AG20443 (cell line): ENCODE data around the gene URAD.

Source experiments
- DNase-seq: peaks from one replicate; pipeline ENCODE4 v3.0.0; 2012; ENCODE audit warnings: low spot score, mixed read lengths

The URAD gene

DNA sequence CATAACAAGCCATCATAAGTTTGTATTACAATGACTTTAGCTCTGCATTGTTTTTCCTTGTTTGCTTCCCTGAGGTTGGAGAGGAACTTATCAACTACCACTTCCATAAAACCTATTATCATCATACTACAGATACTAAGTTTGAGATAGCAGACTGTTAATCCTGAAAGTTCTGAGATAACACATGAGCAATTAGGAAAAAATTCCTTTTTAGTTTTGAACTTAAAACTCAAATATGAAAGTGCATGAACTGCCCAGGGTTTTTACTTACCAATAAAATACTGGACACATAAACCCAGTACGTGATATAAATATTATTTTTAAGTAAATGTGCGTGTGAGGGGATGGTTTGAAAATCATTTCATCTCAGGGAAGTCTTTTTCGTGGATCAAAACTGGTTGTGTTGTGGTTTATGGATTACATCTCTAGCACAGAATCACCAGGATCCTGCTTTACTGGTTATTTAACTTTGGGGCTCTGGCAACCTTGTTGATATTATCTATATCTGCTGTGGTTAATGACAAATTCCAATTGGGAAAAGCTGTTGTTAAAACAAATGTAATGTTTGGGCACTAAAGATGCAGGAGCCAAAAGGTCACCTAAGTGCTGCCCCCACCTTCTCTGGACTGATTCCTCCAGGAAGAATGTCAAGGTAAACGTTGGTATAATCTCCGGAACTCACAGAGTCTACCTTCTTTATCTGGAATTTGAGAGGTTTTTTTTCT lies 31.8 kb downstream of the URAD start:
- DNase-seq, result no peak

DNA sequence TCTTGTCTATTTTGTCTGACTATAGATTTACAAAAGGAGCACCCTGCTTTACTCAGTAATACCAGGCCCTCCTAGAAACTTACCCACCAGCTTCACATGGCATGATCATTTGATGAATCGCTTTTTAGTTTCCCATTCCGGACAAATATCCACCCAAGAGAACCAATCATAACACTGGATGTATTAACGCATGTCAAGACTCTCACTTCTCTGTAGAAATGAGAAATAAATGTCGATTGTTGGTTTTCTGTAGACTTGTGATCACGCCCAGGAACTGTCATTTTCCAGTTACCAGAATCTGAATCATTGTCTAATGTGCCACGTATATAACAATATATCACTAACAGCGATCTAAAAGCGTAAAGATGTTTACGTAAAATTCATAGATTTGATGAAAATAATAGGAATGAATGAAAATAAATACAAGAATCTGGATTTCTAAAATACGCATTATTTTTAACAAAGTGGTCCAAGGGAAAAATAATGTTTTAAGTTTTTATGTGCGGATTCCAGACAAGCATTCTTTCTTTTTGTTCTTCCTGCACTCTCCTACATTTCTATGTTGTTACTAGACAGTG lies 33.4 kb downstream of the URAD start:
- DNase-seq, result no peak

DNA sequence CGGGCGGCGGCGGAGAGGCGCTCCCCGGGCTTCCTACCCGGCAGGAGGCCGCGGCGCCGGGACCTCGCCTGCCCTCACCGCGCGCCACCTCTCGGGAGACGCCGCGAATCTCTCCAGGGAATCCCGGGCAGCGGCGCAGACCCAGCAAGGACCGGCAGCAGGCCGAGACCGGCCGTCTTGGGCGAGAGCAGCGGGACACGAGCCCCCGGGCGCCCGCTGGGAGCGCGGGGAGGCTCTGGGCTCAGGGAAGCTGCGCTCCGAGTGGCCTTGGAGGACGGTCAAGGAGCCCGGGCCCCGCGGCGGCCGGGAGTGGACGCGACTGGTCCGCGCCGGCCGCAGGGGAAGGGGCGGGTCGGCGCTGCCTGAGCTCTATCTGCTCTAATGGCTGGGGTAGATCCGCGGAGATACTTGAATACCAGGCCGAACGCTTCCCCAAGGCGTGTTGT lies 34.1 kb downstream of the URAD start:
- no peak for DNase-seq

DNA sequence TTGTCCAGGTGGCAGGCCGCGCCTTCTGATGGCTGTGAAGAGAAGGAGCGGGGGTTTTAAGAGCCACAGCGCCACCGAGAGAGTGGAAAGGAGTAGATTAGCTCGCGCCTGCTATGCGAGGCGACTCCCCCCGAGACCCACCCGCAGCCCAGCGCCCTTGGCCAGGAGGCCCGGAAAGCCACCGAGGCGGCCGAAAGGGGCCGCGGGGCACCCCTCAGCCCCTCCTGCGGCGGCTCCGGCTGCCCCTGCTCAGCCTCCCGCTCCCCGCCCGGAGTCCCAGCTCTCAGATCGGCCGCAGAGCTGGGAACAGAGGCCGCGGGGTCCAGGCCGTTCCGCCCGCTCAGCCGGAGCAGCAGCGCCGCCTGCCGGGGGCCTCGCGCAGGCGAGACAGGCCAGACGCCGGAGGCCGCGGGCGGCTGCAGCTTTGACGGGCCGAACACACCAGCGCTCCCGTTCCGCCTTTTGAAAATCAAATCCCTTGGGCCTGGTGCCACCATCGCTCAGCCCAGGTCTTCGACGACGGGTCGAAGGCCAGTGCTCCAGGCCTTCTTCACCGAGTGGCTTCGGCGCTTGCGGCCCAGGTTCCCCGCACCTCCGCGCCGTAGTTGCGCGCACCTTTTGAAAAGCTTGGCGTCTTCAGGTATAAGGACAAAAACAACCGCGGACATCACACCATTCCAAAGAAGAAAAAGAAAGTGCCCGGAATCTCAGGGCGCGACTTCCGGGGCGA lies 34.7 kb downstream of the URAD start:
- DNase-seq, result peak; percentile 95

DNA sequence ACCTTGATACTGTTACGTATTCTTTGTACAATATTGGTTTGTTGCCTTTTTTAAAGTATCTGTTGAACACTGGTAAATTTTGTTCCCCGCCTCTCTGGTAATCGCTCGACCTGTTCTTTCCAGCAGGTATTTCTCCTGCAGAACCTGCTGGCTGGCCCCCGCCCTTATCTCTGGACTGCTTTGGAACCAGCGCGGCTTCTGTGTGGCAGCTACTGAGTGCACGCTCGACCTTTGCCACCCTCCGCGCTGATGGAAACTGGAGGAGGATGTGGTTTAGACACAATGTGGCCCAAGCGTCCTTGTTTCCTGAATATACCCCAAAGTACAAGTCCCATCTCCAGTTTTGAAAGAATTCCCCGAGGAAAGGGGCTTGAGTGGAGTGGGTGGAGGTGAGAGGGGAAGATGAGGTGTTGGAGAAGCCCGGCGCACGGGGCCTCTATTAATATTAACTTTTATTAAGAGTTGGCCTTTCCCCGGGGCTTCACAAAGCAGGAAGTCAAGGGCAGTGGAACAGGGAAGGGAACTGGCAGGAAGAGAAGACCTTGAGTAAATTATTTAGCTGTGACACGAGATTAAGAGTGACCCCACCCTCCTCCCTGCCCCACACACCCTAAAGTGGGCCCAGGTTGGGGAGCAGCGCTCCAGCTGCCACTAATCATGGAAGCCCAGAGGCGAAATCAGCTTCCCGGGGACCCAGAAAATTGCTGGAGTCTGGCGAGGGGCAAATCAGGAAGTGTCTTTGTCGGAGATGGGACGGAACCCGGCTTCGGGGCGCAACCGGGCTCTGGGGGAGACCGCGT lies 35.4 kb downstream of the URAD start:
- no peak for DNase-seq

DNA sequence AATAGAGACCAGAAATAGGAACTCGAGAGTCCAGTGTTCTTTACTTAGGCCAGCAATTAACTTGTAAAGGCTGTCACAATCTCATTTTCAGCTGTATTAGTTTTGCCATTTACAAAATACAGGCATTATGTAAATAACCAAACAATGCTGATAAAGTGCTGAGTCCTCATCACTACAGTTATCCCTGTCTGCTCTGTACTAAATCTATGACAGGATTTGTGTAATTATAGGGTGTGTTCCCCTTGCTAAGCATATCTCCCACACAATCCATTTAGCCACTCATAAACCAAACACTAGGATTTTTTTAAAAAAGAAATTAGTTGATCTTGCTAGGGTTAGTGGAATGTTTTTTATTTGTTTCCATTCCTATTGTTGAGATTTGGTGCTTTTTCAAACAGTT lies 45.5 kb downstream of the URAD start:
- no peak for DNase-seq

DNA sequence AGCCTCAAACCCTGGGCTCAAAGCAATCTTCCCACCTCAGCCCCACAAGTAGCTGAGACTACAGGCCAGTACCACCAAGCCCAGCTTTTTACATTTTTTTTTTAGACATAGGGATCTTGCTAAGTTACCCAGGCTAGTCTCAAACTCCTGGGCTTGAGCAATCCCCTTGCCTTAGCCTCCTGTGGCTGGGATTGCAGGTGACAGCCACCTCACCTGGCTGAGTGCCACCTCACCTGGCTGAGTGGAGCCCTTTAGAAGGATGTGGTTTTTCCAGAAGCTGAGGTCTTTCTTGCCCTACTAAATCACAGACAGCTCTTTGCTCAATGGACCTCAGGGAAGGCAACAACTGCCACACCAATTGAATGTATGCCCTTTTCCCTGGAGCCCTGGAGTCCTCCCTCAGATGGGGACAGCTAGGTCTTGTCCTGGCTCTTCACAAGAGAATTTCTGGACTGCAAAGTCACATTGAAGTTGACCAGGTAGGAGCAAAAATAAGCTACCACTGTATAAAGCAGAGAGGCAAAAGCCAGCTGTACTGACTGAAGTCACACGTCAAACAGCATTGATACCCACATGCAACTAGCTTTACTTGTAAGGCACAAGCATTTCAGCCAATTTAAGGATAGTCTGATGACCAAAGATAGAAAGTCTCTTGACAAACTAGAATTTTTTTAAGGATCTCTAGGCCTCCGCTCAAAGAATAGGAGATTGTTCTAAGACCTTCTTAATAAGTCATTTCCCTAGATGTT lies 54.7 kb downstream of the URAD start:
- no peak for DNase-seq

DNA sequence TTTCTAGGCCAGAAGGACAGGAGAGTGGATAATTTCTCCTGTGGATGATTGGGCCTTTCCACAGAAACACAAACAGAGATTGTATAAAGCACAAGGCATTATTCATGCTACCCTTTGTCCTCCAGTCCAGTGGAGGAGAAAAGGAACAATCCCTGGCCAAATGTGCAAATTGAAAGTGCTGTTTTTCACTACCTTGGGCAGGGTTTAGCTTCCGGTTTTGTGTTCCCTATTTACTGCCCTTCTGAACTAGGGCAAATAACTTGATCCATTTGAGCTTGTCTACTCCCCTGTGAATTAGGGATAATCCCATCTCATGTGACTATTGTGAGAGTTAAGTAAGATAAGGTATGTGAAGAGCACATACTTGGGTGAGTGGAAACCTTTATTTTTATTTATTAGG lies 55.4 kb downstream of the URAD start:
- no peak for DNase-seq

DNA sequence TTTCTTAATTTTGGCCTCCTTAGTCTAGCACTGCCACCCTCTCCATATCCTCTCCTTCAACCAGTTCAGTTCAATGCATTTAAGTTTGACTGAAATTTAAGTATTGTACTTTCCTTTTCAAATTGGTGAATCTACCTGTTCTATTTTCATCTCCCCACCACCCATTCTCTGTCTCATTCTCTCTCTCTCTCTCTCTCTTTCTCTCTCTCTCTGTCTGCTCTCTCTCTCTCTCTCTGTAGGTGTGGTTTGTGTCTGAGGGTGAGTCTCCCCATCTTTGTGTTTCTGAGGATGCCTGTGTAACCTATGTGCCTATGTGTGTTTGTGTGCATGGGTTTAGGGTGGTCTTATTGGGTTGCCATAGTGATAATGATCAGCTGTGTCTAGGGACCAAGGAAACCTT lies 58.6 kb downstream of the URAD start:
- no peak for DNase-seq

DNA sequence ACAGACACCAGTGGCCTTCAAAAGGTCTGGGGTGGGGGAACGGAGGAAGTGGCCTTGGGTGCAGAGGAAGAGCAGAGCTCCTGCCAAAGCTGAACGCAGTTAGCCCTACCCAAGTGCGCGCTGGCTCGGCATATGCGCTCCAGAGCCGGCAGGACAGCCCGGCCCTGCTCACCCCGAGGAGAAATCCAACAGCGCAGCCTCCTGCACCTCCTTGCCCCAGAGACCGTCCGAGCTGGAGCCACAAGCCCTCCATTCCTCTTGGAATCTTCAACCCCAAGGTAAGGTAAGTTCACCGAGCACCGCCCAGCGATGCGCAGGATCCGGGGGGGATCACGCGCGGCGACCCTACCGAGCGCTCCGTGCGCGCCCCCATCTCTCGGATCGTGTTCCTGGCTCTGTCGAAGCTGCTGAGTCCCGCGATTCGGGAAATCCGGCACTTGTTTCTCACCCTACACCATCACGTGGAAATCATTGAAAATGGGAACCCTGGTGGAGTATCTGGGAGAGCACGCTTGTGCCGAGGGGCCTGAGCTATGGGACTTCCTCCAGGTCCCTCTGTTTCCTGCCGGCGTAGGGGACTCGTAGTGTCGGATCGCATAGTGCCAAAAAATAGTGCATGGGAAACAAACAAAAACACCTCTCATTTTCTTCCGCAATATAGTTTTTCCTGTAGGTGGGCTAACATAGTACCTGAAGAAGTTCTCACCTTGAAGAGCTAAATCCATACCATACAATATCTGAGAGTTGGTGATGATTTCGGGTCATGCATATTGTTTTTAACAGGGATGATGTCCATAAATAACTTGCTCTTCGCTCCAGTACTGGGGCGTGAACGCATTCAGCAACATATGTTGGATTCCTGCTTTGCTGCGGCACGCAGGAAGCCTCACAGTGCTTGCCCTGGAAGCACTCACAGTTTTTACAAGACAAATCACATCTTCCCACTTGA lies 59.4 kb downstream of the URAD start:
- no peak for DNase-seq

DNA sequence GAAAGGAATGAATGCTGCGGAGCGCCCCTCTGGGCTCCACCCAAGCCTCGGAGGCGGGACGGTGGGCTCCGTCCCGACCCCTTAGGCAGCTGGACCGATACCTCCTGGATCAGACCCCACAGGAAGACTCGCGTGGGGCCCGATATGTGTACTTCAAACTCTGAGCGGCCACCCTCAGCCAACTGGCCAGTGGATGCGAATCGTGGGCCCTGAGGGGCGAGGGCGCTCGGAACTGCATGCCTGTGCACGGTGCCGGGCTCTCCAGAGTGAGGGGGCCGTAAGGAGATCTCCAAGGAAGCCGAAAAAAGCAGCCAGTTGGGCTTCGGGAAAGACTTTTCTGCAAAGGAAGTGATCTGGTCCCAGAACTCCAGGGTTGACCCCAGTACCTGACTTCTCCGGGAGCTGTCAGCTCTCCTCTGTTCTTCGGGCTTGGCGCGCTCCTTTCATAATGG lies 60.1 kb downstream of the URAD start:
- DNase-seq, result no peak
